HEK293T (cell line): Measurements from ENCODE around the gene IGFBP6.

Source experiments
- BHLHE40 ChIP-seq: fragments of 450-650 bp; IDR thresholded peaks from 2 replicates; pipeline ENCODE4 v1.6.1; 2016; ENCODE audit warnings: mild to moderate bottlenecking, moderate library complexity, borderline replicate concordance
- ELF4 ChIP-seq: fragments of 450-650 bp; IDR thresholded peaks from 2 replicates; pipeline ENCODE4 v1.6.1; 2017; ENCODE audit warnings: antibody characterized with exemption
- FOXM1 ChIP-seq: fragments of 450-650 bp; IDR thresholded peaks from 2 replicates; pipeline ENCODE4 v1.6.1; 2017; ENCODE audit warnings: mild to moderate bottlenecking, borderline replicate concordance
- L3MBTL2 ChIP-seq: fragments of 450-650 bp; conservative IDR thresholded peaks from 2 replicates; pipeline ENCODE4 v1.6.1; 2016; ENCODE audit warnings: mild to moderate bottlenecking
- TARDBP ChIP-seq: fragments of 450-650 bp; IDR thresholded peaks from 2 replicates; pipeline ENCODE4 v1.6.1; 2016

GRCh38 chr12:53115891-53116648 lies 18.6 kb downstream of the IGFBP6 start:
- TF ChIP-seq FOXM1 (no peak), L3MBTL2 (no peak), ELF4 (no peak), TARDBP (no peak), BHLHE40 (no peak)
